Measurements from ENCODE around the gene TMEM263.

TMEM263 gene

GRCh38 chr12:106953352-106954250 lies 2.1 kb upstream of the TMEM263 start:
- DNase-seq, result no peak

DNA sequence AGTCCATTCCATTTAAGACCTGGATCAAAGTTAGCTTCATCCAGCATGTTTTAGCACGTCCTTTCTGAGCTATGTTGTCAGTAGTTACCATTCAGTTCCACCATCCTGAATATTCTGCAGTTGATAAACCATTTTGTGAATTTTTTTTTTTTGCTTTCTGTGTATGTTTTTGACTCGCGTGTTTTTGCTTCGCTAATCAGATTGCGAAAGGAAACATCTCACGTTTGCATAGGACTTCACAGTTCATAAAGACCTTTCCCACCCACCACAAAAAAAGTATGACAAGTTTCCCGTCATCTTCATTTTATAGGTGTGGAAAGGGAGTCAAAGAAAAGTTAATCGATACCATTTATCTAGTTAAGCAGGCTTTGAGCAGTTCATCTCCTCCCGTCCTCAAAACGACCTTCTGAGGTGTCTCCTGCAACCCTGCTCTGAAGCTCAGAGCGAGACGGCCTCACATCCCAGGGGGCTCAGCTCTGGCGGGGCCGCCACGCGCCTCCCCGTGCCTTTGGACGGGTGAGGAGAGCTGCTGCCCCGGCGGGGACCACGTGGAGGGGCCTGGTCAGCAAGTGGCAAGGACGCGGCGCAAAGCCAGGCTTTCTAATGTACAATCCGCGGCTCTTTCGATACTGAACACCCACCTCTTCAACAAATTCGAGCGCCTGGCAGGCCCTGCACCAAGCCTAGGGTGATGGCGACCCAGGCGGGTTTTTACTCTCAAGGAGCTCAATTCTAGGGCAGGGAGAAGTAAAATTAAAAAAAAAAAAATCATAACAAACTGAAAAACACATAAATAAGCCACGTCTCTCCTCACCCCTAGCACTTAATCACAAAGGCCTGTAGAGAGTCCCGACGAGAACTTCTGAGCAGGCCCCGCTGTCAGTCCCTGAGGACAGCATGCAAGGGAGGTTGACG lies 988 bp upstream of the TMEM263 start:
- DNase-seq, result no peak

DNA sequence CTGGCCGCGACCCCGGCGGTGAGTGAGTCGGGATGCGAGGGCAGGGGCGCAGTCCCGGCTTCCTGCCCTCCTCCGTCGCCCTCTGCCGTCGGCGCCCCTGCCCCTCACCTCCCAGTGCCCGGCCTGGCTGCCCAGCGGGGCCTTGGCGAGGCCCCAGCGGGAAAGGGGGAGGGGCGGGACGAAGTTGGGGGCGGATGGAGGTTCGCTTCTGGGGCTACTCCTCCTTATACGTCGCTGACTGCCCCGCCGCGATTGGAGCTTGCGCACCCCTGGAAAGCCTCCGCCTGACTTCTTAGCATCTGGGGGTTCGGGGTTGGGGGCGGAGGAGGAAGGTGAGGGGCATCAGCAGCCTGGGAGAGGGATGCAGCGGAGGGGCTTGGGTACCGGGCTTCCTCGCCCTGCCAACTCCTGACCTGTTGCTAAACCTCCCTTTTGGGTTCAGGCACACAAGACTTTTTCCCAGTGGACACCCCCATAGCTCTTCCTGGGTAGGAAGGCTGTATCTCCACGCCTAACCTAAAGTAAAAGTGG lies 406 bp downstream of the TMEM263 start:
- peak; percentile 57 for DNase-seq

DNA sequence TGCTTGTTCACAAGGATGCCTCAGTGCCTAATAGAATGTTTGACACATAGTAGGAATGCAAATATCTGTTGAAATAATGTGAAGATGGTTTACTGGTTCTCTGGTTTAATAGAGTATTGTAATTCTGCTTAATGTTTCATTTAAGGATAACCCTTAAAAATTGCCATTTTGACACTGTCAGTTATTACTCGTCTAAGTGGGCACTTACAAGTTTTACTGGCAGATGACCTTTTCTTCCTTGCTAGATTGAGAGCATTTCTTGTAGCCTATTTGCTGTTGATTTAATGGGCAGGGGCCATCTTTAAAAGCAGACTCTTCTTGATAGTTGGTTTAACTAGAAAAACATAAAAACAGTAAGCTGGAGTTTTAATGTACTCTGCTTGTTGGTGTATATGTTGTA lies 1.9 kb downstream of the TMEM263 start:
- no peak for DNase-seq

DNA sequence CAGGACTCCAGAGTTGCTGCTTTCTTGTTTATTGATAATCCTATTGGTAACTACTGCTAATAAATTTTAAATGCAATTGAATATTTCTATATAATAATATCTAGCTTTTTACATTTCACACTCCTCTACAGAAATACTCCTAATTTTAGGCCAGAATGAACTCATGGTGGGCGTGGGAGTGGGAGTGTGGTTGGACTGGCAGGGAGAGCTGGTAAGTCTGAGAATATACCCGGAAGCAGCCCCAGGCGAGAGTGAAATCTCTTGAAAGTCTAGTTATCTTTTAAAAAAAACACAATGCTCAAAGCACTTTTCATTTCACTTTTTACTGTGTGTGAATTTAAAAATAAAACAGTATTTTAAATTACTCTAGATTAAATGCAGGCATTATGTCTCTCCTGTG lies 4.7 kb downstream of the TMEM263 start:
- no peak for DNase-seq

DNA sequence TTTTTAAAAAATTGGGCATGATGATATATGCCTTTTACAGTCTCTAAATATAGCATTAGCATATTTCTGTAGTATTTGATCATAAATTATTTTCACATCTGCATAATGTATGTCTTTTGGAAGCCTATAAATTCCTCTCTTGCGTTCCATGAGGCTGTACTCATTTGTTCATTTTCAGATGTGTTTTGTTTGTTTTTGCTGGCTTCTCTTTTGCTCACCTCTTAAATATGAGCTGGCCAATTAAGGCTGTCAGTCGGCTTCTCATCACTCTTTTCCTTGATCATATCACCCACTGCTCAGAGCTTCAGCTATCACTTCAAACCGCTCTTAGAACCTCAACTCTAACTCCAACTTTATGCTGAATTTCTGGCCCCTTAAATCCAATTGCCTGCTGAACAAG lies 6.6 kb downstream of the TMEM263 start:
- no peak for DNase-seq

- no peak for DNase-seq
Measured at GRCh38 chr12:106964526-106964925, 8.8 kb downstream of the TMEM263 start.

DNA sequence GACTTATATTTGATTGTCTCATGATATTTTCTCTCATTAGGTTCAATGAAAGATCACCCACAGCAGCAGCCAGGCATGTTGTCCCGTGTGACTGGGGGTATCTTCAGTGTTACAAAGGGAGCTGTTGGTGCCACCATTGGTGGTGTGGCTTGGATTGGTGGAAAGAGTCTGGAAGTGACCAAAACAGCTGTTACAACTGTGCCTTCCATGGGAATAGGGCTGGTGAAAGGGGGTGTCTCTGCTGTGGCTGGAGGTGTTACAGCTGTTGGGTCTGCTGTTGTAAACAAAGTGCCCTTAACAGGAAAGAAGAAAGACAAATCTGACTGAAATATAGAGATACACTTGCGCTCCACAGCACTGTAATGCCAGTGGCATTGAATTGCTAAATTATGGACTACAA lies 15.4 kb downstream of the TMEM263 start:
- no peak for DNase-seq

- DNase-seq, result no peak
Measured at GRCh38 chr12:106973545-106973944, 17.8 kb downstream of the TMEM263 start.

- no peak for DNase-seq
Measured at GRCh38 chr12:106974511-106974910, 18.8 kb downstream of the TMEM263 start.

- no peak for DNase-seq
Measured at GRCh38 chr12:106975098-106975497, 19.4 kb downstream of the TMEM263 start.

GRCh38 chr12:106975993-106976658 lies 20.4 kb downstream of the TMEM263 start:
- DNase-seq, result no peak

GRCh38 chr12:106976668-106977067 lies 21.0 kb downstream of the TMEM263 start:
- no peak for DNase-seq

- DNase-seq, result no peak
Measured at GRCh38 chr12:106978035-106978800, 22.5 kb downstream of the TMEM263 start.

DNA sequence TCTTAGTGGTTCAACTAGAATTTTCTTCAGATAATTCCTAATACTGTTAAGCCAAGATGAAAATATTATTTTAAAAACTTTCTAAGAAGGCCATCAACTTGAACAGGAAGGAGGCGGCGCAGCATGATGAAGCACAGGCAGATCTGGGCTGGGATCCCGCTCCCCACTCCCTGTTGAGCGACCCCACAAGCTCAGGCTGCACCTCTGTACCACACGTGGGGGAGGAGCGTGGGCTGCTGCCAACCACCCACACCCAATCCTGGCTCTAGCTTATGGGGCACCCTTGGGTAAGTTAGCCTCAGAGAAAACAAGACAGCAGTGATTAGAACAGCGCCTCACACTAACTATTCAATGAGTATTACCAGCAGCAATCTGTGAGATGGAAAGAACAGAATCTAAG lies 25.2 kb downstream of the TMEM263 start:
- no peak for DNase-seq

- DNase-seq, result no peak
Measured at GRCh38 chr12:106981788-106982187, 26.1 kb downstream of the TMEM263 start.

GRCh38 chr12:106982229-106982628 lies 26.5 kb downstream of the TMEM263 start:
- DNase-seq, result no peak

GRCh38 chr12:106984588-106985137 lies 29.0 kb downstream of the TMEM263 start:
- no peak for DNase-seq

- DNase-seq, result no peak
Measured at GRCh38 chr12:106985479-106985878, 29.8 kb downstream of the TMEM263 start.

- no peak for DNase-seq
Measured at GRCh38 chr12:106986135-106986534, 30.4 kb downstream of the TMEM263 start.

DNA sequence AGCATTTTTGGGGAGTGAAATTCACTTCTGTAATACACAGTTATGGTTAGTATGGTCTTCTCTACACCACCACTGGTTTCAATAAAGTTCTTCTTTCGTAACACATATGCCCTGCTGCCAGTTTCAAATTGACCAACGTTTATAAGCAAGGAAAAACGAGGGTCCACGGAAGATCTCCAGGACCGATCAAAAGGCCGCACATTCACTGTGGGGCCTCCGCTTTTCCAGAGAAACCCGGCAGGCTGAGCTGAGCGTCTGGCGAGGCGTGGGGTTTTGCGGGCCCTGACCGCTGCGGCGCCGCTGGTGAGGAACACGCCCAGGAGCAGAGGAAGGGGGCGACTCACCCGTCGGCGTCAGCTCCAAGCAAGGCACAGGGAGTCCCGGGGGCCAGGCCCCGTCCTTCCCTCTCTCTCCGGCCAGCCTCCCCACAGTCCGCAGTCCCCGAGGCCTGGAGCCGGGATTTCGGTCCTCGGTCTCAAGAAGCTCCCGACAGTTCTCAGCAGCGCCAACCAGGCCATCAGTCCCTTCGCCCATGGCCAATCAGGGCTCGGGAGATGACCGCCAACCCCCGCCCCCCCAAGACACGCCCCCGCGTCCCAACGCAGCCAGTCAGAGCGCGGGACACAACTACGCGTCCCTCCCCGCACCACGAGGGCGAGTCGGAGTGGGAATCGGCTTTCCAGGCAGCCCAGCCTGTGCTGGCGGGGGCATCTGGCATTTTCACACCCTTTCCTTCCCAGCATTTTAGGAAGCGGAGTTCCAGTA lies 31.1 kb downstream of the TMEM263 start, which contains the start of gene MTERF2:
TSS of gene MTERF2 (minus strand) at position 522 of the 765 bp plus-strand sequence. CDS start 8,432 bp downstream, outside the sequence.
- DNase-seq, result peak; percentile 78

All from CD4-positive, alpha-beta T cell treated with Interleukin-15 for 1 hour (primary cell).